GM12878 (cell line): ENCODE data around the gene RAP1B. TPM values are rescaled to one million over a fixed set of nuclear protein-coding genes. Genes with fewer than 3 reads are reported as not detected.

Source experiments
- ATAC-seq: fragments of 200-7000 bp; cut with Tn5 transposase; 3 replicates; pipeline ENCODE4 v1.9.1; 2020; ENCODE audit warnings: mild to moderate bottlenecking, moderate library complexity
- BruUV-seq: library from RNA; stranded (reverse); fragments of 400-500 nt; replicated peaks from 2 replicates; lab custom pipeline; 2021; lab: Mats Ljungman, UMichigan
- CTCF ChIA-PET: fragments of 300-600 bp; sonication (Branson Sonifier 250); formaldehyde crosslinking; extraction: SDS; loops from one replicate; lab custom pipeline; 2021; ENCODE audit warnings: inconsistent platforms; lab: Yijun Ruan, JAX
- POLR2A ChIA-PET: fragments of 350-600 bp; formaldehyde crosslinking; extraction: SDS; loops from one replicate; lab custom pipeline; 2021; ENCODE audit warnings: inconsistent platforms; lab: Charles Lee
- RAD21 ChIA-PET: fragments of 300-600 bp; sonication (Branson Sonifier 250); formaldehyde crosslinking; loops from one replicate; lab custom pipeline; 2023; ENCODE audit warnings: antibody characterized with exemption; ENCODE audit not compliant: unreplicated experiment; lab: Charles Lee
- SMC1A ChIA-PET: fragments of 300-600 bp; sonication (Branson Sonifier 250); formaldehyde crosslinking; loops from one replicate; lab custom pipeline; 2023; ENCODE audit not compliant: unreplicated experiment, uncharacterized antibody; lab: Charles Lee
- DNase-seq: peaks from one replicate; pipeline ENCODE4 v3.0.0-alpha.2; 2011; ENCODE audit warnings: low read depth, low spot score
- FAIRE-seq: peaks from 3 replicates; lab custom pipeline; 2011; peaks lifted over from hg19 to GRCh38; lab: Jason Lieb, UNC
- H2AFZ ChIP-seq: 2 replicates; pipeline ENCODE4 v1.6.0; 2011; ENCODE audit warnings: low read depth, low read length, control low read depth; ENCODE audit not compliant: control insufficient read depth
- H3K27ac ChIP-seq: 2 replicates; pipeline ENCODE4 v1.5.1; 2011; ENCODE audit warnings: control low read depth; ENCODE audit not compliant: control insufficient read depth, insufficient read depth
- H3K27me3 ChIP-seq, 2 experiments: replicated peaks in 1 of 2; 2 replicates each; pipeline versions ENCODE4 v1.6.0 to v1.6.1; 2011; ENCODE audit warnings: low read length in 1 of 2; ENCODE audit not compliant: control insufficient read depth in 2 of 2, insufficient read depth in 2 of 2
- H3K36me3 ChIP-seq, 2 experiments: 2 replicates each; pipeline ENCODE4 v1.5.1; 2011; ENCODE audit warnings: low read length in 1 of 2; ENCODE audit not compliant: control insufficient read depth in 2 of 2, insufficient read depth in 2 of 2
- H3K4me1 ChIP-seq: 2 replicates; pipeline ENCODE4 v1.6.1; 2011; ENCODE audit warnings: mild to moderate bottlenecking, low read length, moderate library complexity, mixed read lengths; ENCODE audit not compliant: control insufficient read depth, insufficient read depth
- H3K4me2 ChIP-seq: 2 replicates; pipeline ENCODE4 v1.6.0; 2011; ENCODE audit warnings: control low read depth; ENCODE audit not compliant: control insufficient read depth, insufficient read depth
- H3K4me3 ChIP-seq: fragments of 200-600 bp; sonication (generic); 2 replicates; pipeline ENCODE4 v1.5.1; 2016
- H3K79me2 ChIP-seq: 2 replicates; pipeline ENCODE4 v1.6.0; 2011; ENCODE audit warnings: low read length; ENCODE audit not compliant: control insufficient read depth, insufficient read depth
- H3K9ac ChIP-seq: 2 replicates; pipeline ENCODE4 v1.8.0; 2011; ENCODE audit warnings: low read length, control low read depth, mixed read lengths; ENCODE audit not compliant: control insufficient read depth, insufficient read depth
- H3K9me3 ChIP-seq: replicated peaks from 3 replicates; pipeline ENCODE4 v1.5.1; 2011; ENCODE audit warnings: mild to moderate bottlenecking, low read length; ENCODE audit not compliant: control insufficient read depth, insufficient read depth
- H4K20me1 ChIP-seq: 2 replicates; pipeline ENCODE4 v1.6.0; 2011; ENCODE audit not compliant: control insufficient read depth, insufficient read depth
- BCL11A ChIP-seq: IDR thresholded peaks from 2 replicates; pipeline ENCODE4 v1.6.1; 2011; ENCODE audit warnings: low read depth, low read length
- CHD2 ChIP-seq: IDR thresholded peaks from 2 replicates; pipeline ENCODE4 v1.6.1; 2011; ENCODE audit warnings: low read depth, low read length, improper control_type of control experiment, borderline replicate concordance
- ESRRA ChIP-seq: IDR thresholded peaks from 2 replicates; pipeline ENCODE4 v1.6.1; 2012; ENCODE audit warnings: mild to moderate bottlenecking, low read length, improper control_type of control experiment
- HDAC6 ChIP-seq: fragments of 200-600 bp; sonication (generic); IDR thresholded peaks from one replicate; pipeline ENCODE4 v1.8.0; 2017; ENCODE audit warnings: antibody characterized with exemption; ENCODE audit not compliant: unreplicated experiment
- IKZF2 ChIP-seq, 2 experiments: fragments of 450-650 bp; IDR thresholded peaks; 2 replicates each; pipeline ENCODE4 v1.6.1; 2017; ENCODE audit warnings: mild to moderate bottlenecking in 2 of 2, moderate library complexity in 2 of 2
- JUNB ChIP-seq: IDR thresholded peaks from 2 replicates; pipeline ENCODE4 v1.6.1; 2016; ENCODE audit warnings: antibody characterized with exemption, mild to moderate bottlenecking
- MTA3 ChIP-seq: IDR thresholded peaks from 2 replicates; pipeline ENCODE4 v1.6.1; 2012; ENCODE audit warnings: low read length, inconsistent platforms, borderline replicate concordance
- PAX8 ChIP-seq: fragments of 450-650 bp; IDR thresholded peaks from 2 replicates; pipeline ENCODE4 v1.6.1; 2017; ENCODE audit warnings: mild to moderate bottlenecking, moderate library complexity
- STAT3 ChIP-seq: IDR thresholded peaks from 2 replicates; pipeline ENCODE4 v1.6.1; 2011; ENCODE audit warnings: low read depth, low read length, improper control_type of control experiment
- TAF1 ChIP-seq: IDR thresholded peaks from 2 replicates; pipeline ENCODE4 v1.6.1; 2011; ENCODE audit warnings: mild to moderate bottlenecking, low read depth, low read length, borderline replicate concordance
- YY1 ChIP-seq: IDR thresholded peaks from 2 replicates; pipeline ENCODE4 v1.6.1; 2011; ENCODE audit warnings: low read depth, mild to moderate bottlenecking, low read length
- in situ Hi-C: fragments of 300-500 bp; cut with MboI; formaldehyde crosslinking; loops from 9 replicates; pipeline ENCODE4 v1.14.3; 2018; ENCODE audit warnings: mixed read lengths
- intact Hi-C: fragments of 100-400 bp; cut with micrococcal nuclease; formaldehyde crosslinking; loops from one replicate; pipeline ENCODE4 v1.14.2; 2022; ENCODE audit not compliant: unreplicated experiment
- polyA plus RNA-seq, 11 experiments: library from polyadenylated mRNA; depleted of rRNA in 4 of 11; unstranded in 6 of 11; stranded (reverse) in 5 of 11; fragments of >200 nt; fragmentation: Nextera tagmentation in 4 of 11; fragmentation: Illumina TruSeq in 1 of 11; extraction: Ambion mirVana in 4 of 11; extraction: Trizol in 1 of 11; gene quantifications; 1 replicate in 1 of 11; 2 replicates in 10 of 11; pipeline versions ENCODE4 v1.2.1 to v1.2.3, GENCODE V29; 2011 to 2016; ENCODE audit warnings: inconsistent platforms in 2 of 11, missing spikeins in 2 of 11, low read depth in 1 of 11
- total RNA-seq, 4 experiments: library from RNA; depleted of rRNA in 3 of 4; stranded (reverse); fragments of >200 nt in 3 of 4; fragmentation: Illumina TruSeq in 1 of 4; extraction: Trizol in 1 of 4; gene quantifications; 2 replicates each; pipeline versions ENCODE4 v1.2.1 to v1.2.3, GENCODE V29; 2013 to 2021
- TF ChIP-seq, protein P1 (sequence below), 3 experiments: IDR thresholded peaks in 2 of 3; conservative IDR thresholded peaks in 1 of 3; 2 replicates each; pipeline ENCODE4 v1.5.1; 2011; ENCODE audit warnings: low read depth in 3 of 3, low read length in 3 of 3, mild to moderate bottlenecking in 3 of 3, control low read depth in 2 of 3, moderate library complexity in 2 of 3, inconsistent platforms in 1 of 3, mixed read lengths in 1 of 3; ENCODE audit not compliant: control insufficient read depth in 2 of 3, insufficient read depth in 1 of 3; ENCODE audit errors: extremely low read depth in 1 of 3
- TF ChIP-seq, protein P2 (sequence below): fragments of 450-650 bp; IDR thresholded peaks from 2 replicates; pipeline ENCODE4 v1.6.1; 2017; ENCODE audit warnings: low read depth, mild to moderate bottlenecking, moderate library complexity

Gene RAP1B
- total and polyA plus RNA-seq, 10 of the 15 experiments (the other 5 are each of a cell fraction or from before 2014, with no cell fraction given): 88.9 to 219 (median 127) TPM

DNA sequence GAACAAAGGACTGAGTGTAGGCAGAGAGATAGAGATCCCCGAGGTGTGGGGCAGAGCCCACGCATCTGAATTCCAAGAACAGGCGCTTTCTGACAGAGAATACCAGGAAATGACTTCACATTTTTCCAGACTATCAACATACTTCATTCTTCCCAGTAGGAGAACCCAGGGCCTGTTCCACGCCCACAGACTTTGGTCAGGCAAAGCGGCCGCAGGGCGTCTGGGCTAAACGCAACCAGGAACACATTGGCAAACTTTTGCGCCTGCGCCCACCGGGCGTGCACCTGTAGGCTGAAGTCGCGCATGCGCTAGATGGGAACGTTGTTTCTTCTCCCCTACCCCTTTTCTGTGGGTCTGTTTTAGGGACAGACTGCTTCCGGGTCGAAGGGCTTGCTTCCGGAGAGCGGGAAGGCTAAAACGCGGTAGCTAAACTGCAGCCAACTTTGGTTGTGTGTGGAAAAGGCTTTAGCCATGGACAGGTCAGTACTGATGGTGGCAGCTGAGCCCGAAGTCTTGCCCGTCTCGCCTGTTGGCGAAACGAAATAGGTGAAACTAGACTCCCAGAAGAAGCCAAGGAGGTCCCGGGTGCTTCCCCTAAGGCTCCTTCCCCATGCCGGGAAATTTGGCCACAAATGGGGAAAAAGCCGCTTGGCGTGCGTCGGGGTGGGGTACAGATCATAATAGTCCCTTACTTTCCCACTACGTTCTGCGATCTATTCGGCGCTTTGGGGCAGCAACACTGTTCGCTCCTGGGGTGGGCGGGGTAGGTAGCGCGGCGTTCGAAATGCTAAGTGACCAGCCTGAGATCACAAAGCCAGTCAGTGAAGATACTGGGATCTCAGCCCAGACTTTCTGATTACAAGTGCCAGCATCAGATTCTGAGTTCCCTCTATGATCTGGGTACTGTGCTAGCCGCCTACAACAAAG is 76.2 kb downstream of the RAP1B start, which contains the start of gene NUP107 (continued):
- no peak; the same call in 1 of the 2 replicates for TF ChIP-seq MTA3
- TF ChIP-seq JUNB: no peak
- peak; percentile 48 to 61 for TF ChIP-seq IKZF2 (IDR thresholded peaks at IDR 0.05)
- no peak for TF ChIP-seq BCL11A

DNA sequence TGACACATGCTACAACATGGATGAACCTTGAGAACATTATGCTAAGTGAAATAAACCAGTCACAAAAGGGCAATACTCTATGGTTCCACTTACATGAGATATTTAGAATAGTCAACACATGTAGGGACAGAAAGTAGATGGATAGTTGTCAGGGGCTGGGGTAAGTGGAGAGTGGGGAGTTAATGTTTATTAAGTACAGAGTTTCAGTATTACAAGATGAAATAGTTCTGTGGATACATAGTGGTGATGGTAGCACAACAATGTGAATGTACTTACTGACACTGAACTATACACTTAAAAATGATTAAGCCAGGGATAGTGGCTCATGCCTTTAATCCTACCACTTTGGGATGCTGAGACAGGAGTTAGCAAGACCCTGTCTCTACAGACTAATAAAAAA is 84.8 kb downstream of the RAP1B start:
- no peaks in the 10 kb centered on the region for H3K9me3 ChIP-seq
- BruUV-seq: no TSS peak
- TF ChIP-seq PAX8 (no peak), HDAC6 (no peak), STAT3 (no peak), ESRRA (no peak), TAF1 (no peak), YY1 (no peak), MTA3 (no peak), CHD2 (no peak)
- TF ChIP-seq, protein P1, sequence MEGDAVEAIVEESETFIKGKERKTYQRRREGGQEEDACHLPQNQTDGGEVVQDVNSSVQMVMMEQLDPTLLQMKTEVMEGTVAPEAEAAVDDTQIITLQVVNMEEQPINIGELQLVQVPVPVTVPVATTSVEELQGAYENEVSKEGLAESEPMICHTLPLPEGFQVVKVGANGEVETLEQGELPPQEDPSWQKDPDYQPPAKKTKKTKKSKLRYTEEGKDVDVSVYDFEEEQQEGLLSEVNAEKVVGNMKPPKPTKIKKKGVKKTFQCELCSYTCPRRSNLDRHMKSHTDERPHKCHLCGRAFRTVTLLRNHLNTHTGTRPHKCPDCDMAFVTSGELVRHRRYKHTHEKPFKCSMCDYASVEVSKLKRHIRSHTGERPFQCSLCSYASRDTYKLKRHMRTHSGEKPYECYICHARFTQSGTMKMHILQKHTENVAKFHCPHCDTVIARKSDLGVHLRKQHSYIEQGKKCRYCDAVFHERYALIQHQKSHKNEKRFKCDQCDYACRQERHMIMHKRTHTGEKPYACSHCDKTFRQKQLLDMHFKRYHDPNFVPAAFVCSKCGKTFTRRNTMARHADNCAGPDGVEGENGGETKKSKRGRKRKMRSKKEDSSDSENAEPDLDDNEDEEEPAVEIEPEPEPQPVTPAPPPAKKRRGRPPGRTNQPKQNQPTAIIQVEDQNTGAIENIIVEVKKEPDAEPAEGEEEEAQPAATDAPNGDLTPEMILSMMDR (IDR thresholded peaks at IDR 0.05 in 2 of 3, conservative IDR thresholded peaks at IDR 0.05 in 1 of 3; ENCODE audit: control insufficient read depth in 2 of 3, extremely low read depth in 1 of 3, insufficient read depth in 1 of 3, low read depth in 3 of 3, low read length in 3 of 3): no peak
- TF ChIP-seq, protein P2, sequence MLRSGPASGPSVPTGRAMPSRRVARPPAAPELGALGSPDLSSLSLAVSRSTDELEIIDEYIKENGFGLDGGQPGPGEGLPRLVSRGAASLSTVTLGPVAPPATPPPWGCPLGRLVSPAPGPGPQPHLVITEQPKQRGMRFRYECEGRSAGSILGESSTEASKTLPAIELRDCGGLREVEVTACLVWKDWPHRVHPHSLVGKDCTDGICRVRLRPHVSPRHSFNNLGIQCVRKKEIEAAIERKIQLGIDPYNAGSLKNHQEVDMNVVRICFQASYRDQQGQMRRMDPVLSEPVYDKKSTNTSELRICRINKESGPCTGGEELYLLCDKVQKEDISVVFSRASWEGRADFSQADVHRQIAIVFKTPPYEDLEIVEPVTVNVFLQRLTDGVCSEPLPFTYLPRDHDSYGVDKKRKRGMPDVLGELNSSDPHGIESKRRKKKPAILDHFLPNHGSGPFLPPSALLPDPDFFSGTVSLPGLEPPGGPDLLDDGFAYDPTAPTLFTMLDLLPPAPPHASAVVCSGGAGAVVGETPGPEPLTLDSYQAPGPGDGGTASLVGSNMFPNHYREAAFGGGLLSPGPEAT: no peak
- DNase-seq (no peak), FAIRE-seq (no peak), ATAC-seq (peak; percentile 41; the same call in 2 of the 3 replicates)
- no peak overlapping the region for H3K4me3 ChIP-seq
- H3K9ac ChIP-seq: no peak overlapping the region
- H3K4me2 ChIP-seq: no peak overlapping the region
- ChIA-PET SMC1A (no interaction called here), CTCF (no interaction called here), RAD21 (no interaction called here), POLR2A (no interaction called here)
- H3K27me3 ChIP-seq: no peaks in the 10 kb centered on the region
- no peaks in the 10 kb centered on the region for H4K20me1 ChIP-seq
- peaks cover 1 to 9% of the 10 kb centered on the region in 2 experiments for H3K36me3 ChIP-seq
- in situ Hi-C loops (no loop called here), intact Hi-C loops (no loop called here)
- H3K79me2 ChIP-seq: no peaks in the 10 kb centered on the region
- no peak overlapping the region for H2AFZ ChIP-seq
- H3K4me1 ChIP-seq: no peaks in the 10 kb centered on the region
- H3K27ac ChIP-seq: no peak overlapping the region
